Skin of body (tissue), 3 donors: ENCODE measurements around the gene TGIF2LY. TPM values are rescaled to one million over a fixed set of nuclear protein-coding genes. Genes with fewer than 3 reads are reported as not detected.
"Not testable (repeated sequence)": the region's sequence is repeated elsewhere in the genome, so short reads cannot be mapped to it uniquely, and the experiment has no call there.

Source experiments
- DNase-seq: peaks from one replicate; lab custom pipeline; 2025; lab: John Stamatoyannopoulos, UW
- small RNA-seq: library from RNA; depleted of rRNA; stranded (forward); fragments of <200 nt; gene quantifications from one replicate; pipeline ENCODE3, GENCODE V24; 2014; ENCODE audit warnings: low replicate concordance
- total RNA-seq: library from RNA; depleted of rRNA; stranded (reverse); fragments of >200 nt; gene quantifications from one replicate; pipeline ENCODE4 v1.2.3, GENCODE V29; 2014

Gene TGIF2LY
- total RNA-seq, result not detected

DNA sequence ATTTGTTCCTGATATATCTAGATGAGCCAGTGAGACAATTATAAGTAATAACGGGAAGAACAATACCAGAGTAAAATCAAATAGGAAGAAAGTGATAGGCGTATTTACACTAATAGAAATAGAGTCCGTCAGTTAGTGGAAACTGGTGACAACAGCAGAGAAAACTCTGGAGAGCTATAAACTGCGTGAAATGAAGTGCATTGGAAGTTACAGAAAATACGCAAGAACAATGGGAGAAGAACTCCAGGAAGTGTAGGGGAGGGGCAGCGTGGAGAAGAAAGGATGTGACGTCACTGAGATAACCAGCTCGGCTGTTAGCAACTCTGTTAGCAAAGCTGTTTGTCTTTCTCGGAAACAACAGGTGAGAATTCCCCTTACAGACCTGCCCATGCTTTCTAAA, at the start of gene TGIF2LY:
Gene TGIF2LY (plus strand): TSS at position 301 of the 400 bp plus-strand sequence. CDS start 178 bp downstream, outside the sequence.
- DNase-seq, result not testable (repeated sequence)

Small RNA genes within 50 kb of the gene (small RNA-seq; reads per million reads assigned to genes)
- not detected for gene PRRC2CP1
